GM08714 (cell line): ENCODE measurements around the gene TXN.

Experiments used
- H3K4me3 ChIP-seq: fragments of 200-500 bp; sonication (Bioruptor generic); 2 replicates; pipeline ENCODE4 v1.5.1; 2014; ENCODE audit warnings: mild to moderate bottlenecking, low read length, inconsistent platforms
- ZNF274 ChIP-seq: IDR thresholded peaks from 2 replicates; pipeline ENCODE4 v1.6.1; 2012; ENCODE audit warnings: mild to moderate bottlenecking, low read depth, low read length

The TXN gene

DNA sequence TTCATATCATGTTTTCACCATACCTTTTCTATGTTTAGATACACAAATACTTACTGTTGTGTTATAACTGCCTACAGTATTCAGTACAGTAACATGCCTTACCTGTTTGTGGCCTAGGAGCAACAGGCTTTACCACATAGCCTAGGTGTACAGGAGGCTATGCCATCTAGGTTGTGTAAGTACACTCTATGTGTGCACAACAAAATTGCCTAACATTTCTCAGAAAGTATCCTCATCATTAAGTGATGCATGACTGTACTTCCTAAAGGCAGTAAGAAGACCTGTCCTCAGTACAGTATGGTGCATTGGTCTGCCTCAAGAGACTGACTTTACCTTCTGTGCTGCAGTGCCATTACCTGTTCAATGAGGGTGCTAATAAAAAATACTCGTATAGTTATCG, 7.9 kb downstream of the TXN start:
- TF ChIP-seq ZNF274 = no peak
- no peak overlapping the region for H3K4me3 ChIP-seq

- no peak for TF ChIP-seq ZNF274
- H3K4me3 ChIP-seq = no peak overlapping the region
Measured at GRCh38 chr9:110246214-110246613, 10.1 kb downstream of the TXN start.

DNA sequence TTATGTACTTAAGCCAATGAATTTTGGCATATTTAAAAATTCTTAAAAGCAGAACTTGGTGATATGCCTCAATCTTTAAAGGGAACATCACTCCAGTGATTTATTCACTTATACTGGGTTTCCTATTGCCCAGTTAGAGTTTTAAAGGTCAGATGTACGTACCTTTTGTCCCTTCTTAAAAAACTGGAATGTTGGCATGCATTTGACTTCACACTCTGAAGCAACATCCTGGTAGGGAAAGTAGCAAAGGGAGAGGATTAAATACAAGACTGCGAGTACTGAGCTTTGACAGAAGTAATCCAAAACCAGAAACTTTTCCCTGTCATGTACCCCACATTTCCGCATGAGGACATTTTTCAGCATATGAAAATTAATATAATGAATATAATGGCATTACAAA, 11.7 kb downstream of the TXN start:
- no peak for TF ChIP-seq ZNF274

GRCh38 chr9:110241858-110242321, 14.4 kb downstream of the TXN start:
- no peak for TF ChIP-seq ZNF274
- H3K4me3 ChIP-seq = no peak overlapping the region

More for the DNA sequence above, 11.7 kb downstream of the TXN start:
- H3K4me3 ChIP-seq = no peak overlapping the region

DNA sequence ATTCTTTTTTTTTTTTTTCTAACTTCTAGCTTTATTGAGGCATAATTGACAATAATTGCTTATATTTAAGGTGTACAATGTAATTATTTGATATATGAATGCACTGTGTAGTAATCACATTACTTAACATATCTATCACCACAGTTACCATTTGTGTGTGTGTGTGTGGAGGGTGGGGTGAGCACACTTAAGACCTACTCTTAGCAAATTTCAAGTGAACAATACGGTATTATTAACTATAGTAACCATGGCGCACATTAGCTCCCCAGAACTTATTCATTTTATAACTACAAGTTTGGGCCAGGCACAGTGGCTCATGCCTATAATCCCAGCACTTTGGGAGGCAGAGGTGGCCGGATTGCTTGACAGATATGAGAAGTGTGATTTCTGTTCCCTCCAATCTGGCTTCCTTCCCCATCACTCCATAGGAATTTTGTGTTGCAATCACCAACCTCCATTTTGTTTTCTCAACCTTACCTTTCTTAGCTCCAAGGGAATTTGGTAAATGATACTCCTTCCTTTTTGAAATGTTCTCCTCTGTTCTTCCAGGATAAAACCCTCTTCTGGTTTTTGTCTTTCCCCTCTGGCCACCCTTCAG, 14.9 kb downstream of the TXN start:
- TF ChIP-seq ZNF274 = no peak
- no peak overlapping the region for H3K4me3 ChIP-seq

GRCh38 chr9:110240198-110240597, 16.1 kb downstream of the TXN start:
- H3K4me3 ChIP-seq = no peak overlapping the region
- no peak for TF ChIP-seq ZNF274

DNA sequence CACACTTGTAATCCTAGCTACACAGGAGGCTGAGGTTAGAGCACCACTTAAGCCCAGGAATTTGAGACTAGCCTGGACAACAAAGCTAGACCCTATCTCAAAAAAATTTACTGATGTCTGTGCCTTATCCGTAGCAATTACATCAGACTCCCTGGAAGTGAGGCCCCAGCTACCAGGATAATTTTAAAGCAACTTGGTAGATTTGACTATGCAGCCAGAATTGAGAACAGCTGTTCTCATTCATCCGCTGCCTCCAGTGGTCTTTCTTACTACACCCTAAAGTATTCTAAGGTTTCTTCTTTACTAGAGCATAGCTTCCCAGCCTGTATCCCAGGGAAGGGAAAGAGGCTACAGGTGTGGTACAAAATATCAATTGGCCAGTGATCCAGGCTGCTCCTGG, 28.0 kb downstream of the TXN start:
- TF ChIP-seq ZNF274 = no peak
- no peak overlapping the region for H3K4me3 ChIP-seq

DNA sequence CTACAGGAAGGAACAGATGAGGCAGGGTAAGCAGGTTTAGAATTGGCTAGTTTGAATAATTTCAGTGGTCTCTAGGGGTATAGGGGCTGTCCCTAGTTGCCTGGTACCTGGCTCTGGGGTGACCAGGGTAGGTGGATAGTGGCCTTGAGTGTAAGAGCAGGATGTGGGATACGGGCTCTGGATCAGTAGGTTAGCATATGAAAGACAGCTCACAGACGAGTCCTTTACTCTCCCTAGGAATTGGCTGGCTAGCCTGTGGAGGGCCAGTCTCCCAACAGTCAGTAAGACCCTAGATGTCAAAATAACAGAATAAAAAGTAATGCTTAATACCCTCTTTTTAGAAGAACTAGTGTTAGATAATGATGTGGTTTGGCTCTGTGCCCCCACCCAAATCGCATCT, 31.7 kb downstream of the TXN start:
- no peak overlapping the region for H3K4me3 ChIP-seq
- no peak for TF ChIP-seq ZNF274

- no peak overlapping the region for H3K4me3 ChIP-seq
- no peak for TF ChIP-seq ZNF274
Measured at GRCh38 chr9:110220809-110221208, 35.5 kb downstream of the TXN start.

GRCh38 chr9:110217656-110218099, 38.6 kb downstream of the TXN start:
- no peak overlapping the region for H3K4me3 ChIP-seq
- TF ChIP-seq ZNF274 = no peak

GRCh38 chr9:110214586-110215355, 41.5 kb downstream of the TXN start:
- no peak for TF ChIP-seq ZNF274
- H3K4me3 ChIP-seq = no peak overlapping the region

GRCh38 chr9:110214090-110214489, 42.2 kb downstream of the TXN start:
- TF ChIP-seq ZNF274 = no peak
- no peak overlapping the region for H3K4me3 ChIP-seq

DNA sequence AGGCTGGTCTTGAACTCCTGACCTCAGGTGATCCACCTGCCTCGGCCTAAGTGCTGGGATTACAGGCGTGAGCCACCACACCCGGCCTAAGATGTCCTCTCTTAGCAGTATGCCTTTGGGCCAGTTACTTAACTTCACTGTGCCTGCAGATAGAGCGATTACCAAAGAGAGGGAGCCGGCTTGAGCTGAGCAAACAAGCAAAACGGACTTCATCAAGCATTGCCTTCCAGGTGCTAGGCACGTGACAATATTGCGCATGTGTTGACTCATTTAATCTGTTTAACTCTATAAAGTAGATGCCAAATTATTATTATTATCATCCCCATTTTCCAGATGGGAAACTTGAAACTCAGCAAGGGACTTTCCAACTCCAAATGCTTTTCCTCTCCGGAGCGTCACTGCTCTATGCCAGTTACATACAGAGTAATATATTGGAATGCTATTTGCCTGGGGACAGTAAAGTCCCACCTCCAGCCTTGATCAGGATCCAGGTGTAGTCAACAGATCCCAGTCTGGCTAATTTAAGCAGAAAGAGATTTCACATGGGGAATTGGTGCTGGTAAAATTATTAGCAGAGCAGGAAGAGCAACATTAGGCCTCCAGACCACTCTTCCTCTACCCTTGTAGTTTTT, 42.8 kb downstream of the TXN start:
- no peak for TF ChIP-seq ZNF274
- H3K4me3 ChIP-seq = no peak overlapping the region

DNA sequence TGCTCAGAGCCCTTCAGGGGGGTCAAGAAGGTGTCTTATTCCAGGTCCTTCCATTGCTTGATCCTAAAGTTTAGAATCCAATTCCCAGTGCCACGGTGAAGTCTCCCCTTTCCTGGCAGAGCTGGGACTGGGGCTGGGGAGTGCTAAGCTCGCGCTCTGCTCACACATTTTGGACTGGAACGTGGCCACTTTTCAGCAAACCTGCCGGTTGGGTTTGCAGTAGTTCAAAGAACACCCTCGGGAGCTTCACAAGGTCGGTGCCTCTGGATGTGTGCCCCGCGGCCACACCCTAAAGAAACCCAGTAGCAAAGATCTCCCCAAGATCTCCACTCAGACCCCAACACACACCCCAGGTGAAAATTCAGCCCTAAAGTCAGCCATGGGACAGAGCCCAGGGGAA, 48.3 kb downstream of the TXN start, which contains the start of gene C9orf152:
C9orf152 (minus strand) TSS at position 129 of the 400 bp plus-strand sequence. CDS start 580 bp downstream, outside the sequence.
- no peak for TF ChIP-seq ZNF274
- H3K4me3 ChIP-seq = no peak within 1 kb of the TSS
